Adrenal gland (tissue), 12 donors: ENCODE results near the gene SUPT6H. TPM values are rescaled to one million over a fixed set of nuclear protein-coding genes. Genes with fewer than 3 reads are reported as not detected.

Experiments
- DNase-seq, 7 donors: peaks; one replicate each; pipeline ENCODE4 v3.0.0-alpha.2; 2019 to 2020
- H3K27ac ChIP-seq, 5 donors: fragments of 200-600 bp; sonication (generic) in 4 of 5; 1 replicate in 3 of 5; 2 replicates in 2 of 5; pipeline versions ENCODE4 v1.5.1 to v1.8.0; 2016 to 2020; ENCODE audit warnings: mild to moderate bottlenecking in 1 of 5
- H3K27me3 ChIP-seq: fragments of 200-600 bp; 2 replicates; pipeline ENCODE4 v1.8.0; 2021
- H3K36me3 ChIP-seq, 2 donors: fragments of 200-600 bp; replicated peaks in 1 of 2; 1 replicate in 1 of 2; 2 replicates in 1 of 2; pipeline versions ENCODE4 v1.5.1 to v1.8.0; 2018 to 2022
- H3K4me1 ChIP-seq, 2 donors: fragments of 200-600 bp; replicated peaks in 1 of 2; 1 replicate in 1 of 2; 2 replicates in 1 of 2; pipeline versions ENCODE4 v1.5.1 to v1.8.0; 2018 to 2021
- H3K4me3 ChIP-seq, 4 donors: fragments of 200-600 bp; sonication (generic) in 3 of 4; one replicate each; pipeline ENCODE4 v1.5.1; 2016 to 2018
- H3K9me3 ChIP-seq, 3 donors: fragments of 200-600 bp; sonication (generic) in 1 of 3; replicated peaks in 1 of 3; 1 replicate in 2 of 3; 2 replicates in 1 of 3; pipeline versions ENCODE4 v1.5.1 to v1.8.0; 2016 to 2021
- CTCF ChIP-seq, 6 experiments: fragments of 450-650 bp in 4 of 6; fragments of 200-600 bp in 2 of 6; sonication (generic) in 1 of 6; IDR thresholded peaks; 1 replicate in 5 of 6; 2 replicates in 1 of 6; pipeline versions ENCODE4 v1.5.1 to v1.8.0; 2016 to 2021; ENCODE audit warnings: antibody characterized with exemption in 6 of 6, mild to moderate bottlenecking in 2 of 6, moderate library complexity in 1 of 6
- POLR2A ChIP-seq, 2 donors: fragments of 450-650 bp; IDR thresholded peaks; one replicate each; pipeline ENCODE4 v1.6.1; 2017; ENCODE audit warnings: antibody characterized with exemption in 2 of 2, mild to moderate bottlenecking in 2 of 2, moderate library complexity in 1 of 2
- WGBS, 4 donors: extraction: QIAGEN DNeasy Blood & Tissue Kit in 2 of 4; methylation state at CpG; one replicate each; pipeline versions ENCODE4 v1.1.5 to v1.1.7; 2013 to 2017; 5-methylcytosine and 5-hydroxymethylcytosine counted together
- intact Hi-C, 2 donors: fragments of 100-400 bp; cut with DNase I; formaldehyde crosslinking; loops; one replicate each; pipeline versions ENCODE4 v1.14.1 to v1.15.0; 2022 to 2023
- polyA plus RNA-seq, 3 donors: library from polyadenylated mRNA; stranded (reverse); fragments of 200-250 nt in 2 of 3; fragments of 350-450 nt in 1 of 3; fragmentation: Illumina TruSeq in 1 of 3; extraction: RNeasy Lipid Tissue Mini Kit (QIAGEN cat#74804) in 1 of 3; gene quantifications; one replicate each; pipeline ENCODE4 v1.2.3, GENCODE V29; 2013 to 2014
- total RNA-seq, 9 donors: library from RNA; depleted of rRNA in 4 of 9; stranded (reverse); fragments of >200 nt in 4 of 9; fragments of 120-200 nt in 1 of 9; fragmentation: NEBNext Ultra II Directional in 1 of 9; extraction: Animal tissue kit (Norgen Biotek cat#: 25700) in 1 of 9; gene quantifications; one replicate each; pipeline versions ENCODE4 v1.1.0 to v1.2.4, GENCODE V29; 2013 to 2023
- donor health status: healthy with polysubstance abuse.
- donor health status: Bipolar disorder and iron deficiency.
- donor health status: DM: yes; HTN: yes; CAD: no.
- donor health status: DM: no; HTN: no; CAD: no.
- donor health status: DM: no; HTN: no; CAD: no.
- donor health status: DM: yes; HTN: yes; CAD: no.

Gene SUPT6H
- total and polyA plus RNA-seq, 12 donors, result 48.1 to 125 (median 71.4) TPM

GRCh38 chr17:28641579-28641978 is 20.4 kb upstream of the SUPT6H start:
- TF ChIP-seq POLR2A (IDR thresholded peaks at IDR 0.05) (no peak), CTCF (IDR thresholded peaks at IDR 0.05) (no peak)
- intact Hi-C loops, result loop anchor here in 1 of 2 donors (5.0 kb wide), 1 partner anchor 41 kb away; no protein-coding TSS in a partner anchor
- Histone ChIP-seq H3K4me1 (peaks cover 24 to 30% of the 10 kb centered on the region in 2 donors), H3K4me3 (no peak overlapping the region), H3K9me3 (no peaks in the 10 kb centered on the region), H3K27ac (no peak overlapping the region), H3K27me3 (no peaks in the 10 kb centered on the region), H3K36me3 (peaks cover 0 to 69% of the 10 kb centered on the region in 2 donors)
- no peak for DNase-seq
- WGBS, 4 donors, result 97 to 100% (median 99%) methylated on average over 2 of the region's 2 CpGs

- Histone ChIP-seq H3K27ac (peak overlapping the region; percentile 87 to 99 (median 92)), H3K36me3 (peaks cover 0 to 52% of the 10 kb centered on the region in 2 donors), H3K4me3 (peak overlapping the region; percentile 63 to 90 (median 89)), H3K4me1 (peaks cover 30 to 54% of the 10 kb centered on the region in 2 donors), H3K27me3 (no peaks in the 10 kb centered on the region), H3K9me3 (no peaks in the 10 kb centered on the region)
- DNase-seq, result peak; percentile 41 to 83 (median 71)
- peak; percentile 35 to 69 (median 64) for TF ChIP-seq CTCF (IDR thresholded peaks at IDR 0.05)
- peak in 1 of 2 donors; percentile 40 for TF ChIP-seq POLR2A (IDR thresholded peaks at IDR 0.05)
- 0 to 1% (median 0%) methylated on average over 17 to 18 of the region's 18 CpGs for WGBS, 4 donors
- intact Hi-C loops, result loop anchor here in 1 of 2 donors (5.0 kb wide), 1 partner anchor 38 kb away; no protein-coding TSS in a partner anchor
Observed at GRCh38 chr17:28643983-28644786, 17.8 kb upstream of the SUPT6H start.

- Histone ChIP-seq H3K9me3 (no peaks in the 10 kb centered on the region), H3K27me3 (no peaks in the 10 kb centered on the region), H3K4me1 (peaks cover 30 to 54% of the 10 kb centered on the region in 2 donors), H3K36me3 (peaks cover 0 to 44% of the 10 kb centered on the region in 2 donors), H3K4me3 (peak within 1 kb of the TSS; percentile 63 to 90 (median 89)), H3K27ac (peak within 1 kb of the TSS; percentile 87 to 99 (median 92))
- 0 to 2% (median 1%) methylated on average over 3 to 89 of the region's 89 CpGs for WGBS, 4 donors
- DNase-seq, result peak; percentile 95 to 98 (median 96)
- TF ChIP-seq POLR2A (IDR thresholded peaks at IDR 0.05), result peak; percentile 64 to 90
- TF ChIP-seq CTCF (IDR thresholded peaks at IDR 0.05), result peak in 3 of 6 experiments; percentile 29 to 38 (median 32)
- intact Hi-C loops, result loop anchor here in 1 of 2 donors (5.0 kb wide), 1 partner anchor 37 kb away; no protein-coding TSS in a partner anchor
Observed at GRCh38 chr17:28644787-28645575, 17.0 kb upstream of the SUPT6H start, which contains the start of gene BLTP2. TSS of gene BLTP2 (minus strand) at chr17:28645158. CDS start at chr17:28645056, 102 bp downstream.

- Histone ChIP-seq H3K9me3 (no peaks in the 10 kb centered on the region), H3K36me3 (peaks cover 0 to 39% of the 10 kb centered on the region in 2 donors)
- intact Hi-C loops, result no loop called here
Observed at GRCh38 chr17:28645576-28645939, 16.4 kb upstream of the SUPT6H start.

More at GRCh38 chr17:28645576-28645939, 16.4 kb upstream of the SUPT6H start:
- H3K27me3 ChIP-seq, result no peaks in the 10 kb centered on the region
- peaks cover 30 to 54% of the 10 kb centered on the region in 2 donors for H3K4me1 ChIP-seq
- TF ChIP-seq POLR2A (IDR thresholded peaks at IDR 0.05), result no peak
- peak overlapping the region in 2 of 4 donors; percentile 89 for H3K4me3 ChIP-seq
- 25 to 35% (median 27%) methylated on average over 8 of the region's 8 CpGs for WGBS, 4 donors
- H3K27ac ChIP-seq, result peak overlapping the region; percentile 87 to 99 (median 92)
- DNase-seq, result peak in 1 of 7 donors; percentile 38
